Transverse colon (tissue), 4 donors: Measurements from ENCODE around the gene ZC3H7A. TPM values are rescaled to one million over a fixed set of nuclear protein-coding genes. Genes with fewer than 3 reads are reported as not detected.
A peak's percentile ranks its signal among the peaks of the same experiment; 100 is the strongest.

Experiments
- DNase-seq: peaks from one replicate; pipeline ENCODE4 v3.0.0-alpha.2; 2019
- H3K27ac ChIP-seq, 4 donors: fragments of 200-600 bp; sonication (generic); 2 replicates each; pipeline ENCODE4 v1.5.1; 2016 to 2018; ENCODE audit warnings: inconsistent platforms in 4 of 4
- H3K27me3 ChIP-seq: fragments of 200-600 bp; sonication (generic); 2 replicates; pipeline ENCODE4 v1.5.1; 2017; ENCODE audit warnings: inconsistent platforms
- H3K36me3 ChIP-seq, 4 donors: fragments of 200-600 bp; sonication (generic); 2 replicates each; pipeline ENCODE4 v1.5.1; 2017 to 2019; ENCODE audit warnings: inconsistent platforms in 4 of 4
- H3K4me1 ChIP-seq, 4 donors: fragments of 200-600 bp; sonication (generic); 2 replicates each; pipeline ENCODE4 v1.5.1; 2017 to 2020; ENCODE audit warnings: inconsistent platforms in 4 of 4
- H3K4me3 ChIP-seq, 4 donors: fragments of 200-600 bp; sonication (generic); 1 replicate in 1 of 4; 2 replicates in 3 of 4; pipeline versions ENCODE4 v1.5.1 to v1.6.1; 2017 to 2019; ENCODE audit warnings: inconsistent platforms in 4 of 4
- H3K9me3 ChIP-seq, 2 donors: fragments of 200-600 bp; sonication (generic); 2 replicates each; pipeline ENCODE4 v1.5.1; 2017 to 2019; ENCODE audit warnings: inconsistent platforms in 2 of 2
- CTCF ChIP-seq, 5 experiments: fragments of 200-600 bp in 3 of 5; fragments of 450-650 bp in 2 of 5; sonication (generic) in 3 of 5; IDR thresholded peaks; 1 replicate in 2 of 5; 2 replicates in 3 of 5; pipeline ENCODE4 v1.5.1; 2016 to 2017; ENCODE audit warnings: antibody characterized with exemption in 5 of 5, inconsistent platforms in 3 of 5, mild to moderate bottlenecking in 2 of 5, moderate library complexity in 1 of 5
- EP300 ChIP-seq: sonication (generic); formaldehyde crosslinking; IDR thresholded peaks from one replicate; pipeline ENCODE4 v1.6.1; 2017; ENCODE audit warnings: antibody characterized with exemption, low read depth
- POLR2A ChIP-seq: fragments of 450-650 bp; IDR thresholded peaks from one replicate; pipeline ENCODE4 v1.6.1; 2016; ENCODE audit warnings: antibody characterized with exemption, mild to moderate bottlenecking, moderate library complexity
- POLR2AphosphoS5 ChIP-seq, 3 donors: sonication (generic); formaldehyde crosslinking; IDR thresholded peaks; one replicate each; pipeline ENCODE4 v1.6.1; 2016; ENCODE audit warnings: antibody characterized with exemption in 3 of 3
- WGBS, 2 donors: methylation state at CpG; one replicate each; pipeline ENCODE4 v1.1.5; 2018; ENCODE audit warnings: low coverage in 1 of 2; 5-methylcytosine and 5-hydroxymethylcytosine counted together
- in situ Hi-C, 4 donors: fragments of 200-750 bp; cut with MboI; loops; one replicate each; pipeline versions ENCODE4 v1.15.0 to v1.15.1; 2017; ENCODE audit warnings: low sequenced_read_pairs in 3 of 4, low pct_ligation_motif_present in 1 of 4, low pct_unique_long_range_greater_than_20kb in 1 of 4
- intact Hi-C: fragments of 100-400 bp; cut with DNase I; formaldehyde crosslinking; loops from one replicate; pipeline ENCODE4 v1.15.1; 2023; ENCODE audit warnings: low total_unique reads
- total RNA-seq, 4 donors: library from RNA; depleted of rRNA; stranded (reverse); fragments of >200 nt; gene quantifications; one replicate each; pipeline ENCODE4 v1.1.0, GENCODE V29; 2016

Gene ZC3H7A
- total RNA-seq, 4 donors from 2014 or later: 38.1 to 92.0 (median 63.3) TPM

DNA sequence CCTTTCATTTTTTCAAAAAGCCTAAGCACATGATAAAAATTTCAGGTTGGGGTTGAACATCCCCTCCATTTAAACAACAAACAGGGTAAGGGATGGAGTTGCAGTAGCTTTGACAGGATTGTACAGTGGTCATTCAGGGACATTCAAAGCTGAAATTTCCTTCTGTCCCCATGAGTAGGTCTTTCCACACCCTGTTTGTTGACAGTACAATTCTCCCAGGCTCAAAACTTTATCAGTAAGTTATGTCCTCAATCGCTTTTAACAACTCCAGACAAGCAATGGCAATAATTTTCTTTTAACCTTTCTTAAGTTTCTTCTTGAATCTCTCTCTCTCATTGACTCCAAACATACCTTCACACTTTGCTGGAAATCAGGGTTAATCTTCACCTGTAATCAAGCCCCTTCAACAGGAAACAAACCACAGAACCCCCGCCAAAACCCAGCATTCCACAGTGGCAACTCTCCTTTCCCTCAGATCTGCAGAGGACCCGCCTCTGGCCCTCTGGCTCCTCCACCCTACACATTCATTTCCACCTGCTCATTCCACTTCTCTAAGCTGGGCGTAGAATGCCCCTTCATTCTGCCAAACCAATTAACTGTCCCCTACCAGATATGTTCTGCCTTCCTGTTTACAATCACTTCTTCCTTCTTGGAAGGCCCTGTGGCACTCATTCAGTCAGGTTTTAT, 75.1 kb downstream of the ZC3H7A start:
- no peaks in the 10 kb centered on the region for H3K9me3 ChIP-seq
- intact Hi-C loops: no loop called here
- peaks cover under 1 to 31% (median 18%) of the 10 kb centered on the region in 4 donors for H3K4me1 ChIP-seq
- H3K36me3 ChIP-seq: peaks cover 0 to 26% (median 7%) of the 10 kb centered on the region in 4 donors
- peak; percentile 8 for DNase-seq
- WGBS, 2 donors: 53 to 78% methylated on average over 4 of the region's 4 CpGs
- H3K27ac ChIP-seq: peak overlapping the region in 3 of 4 donors; percentile 20 to 39 (median 36)
- H3K4me3 ChIP-seq: no peak overlapping the region
- TF ChIP-seq POLR2AphosphoS5 (IDR thresholded peaks at IDR 0.05) (no peak), CTCF (IDR thresholded peaks at IDR 0.05) (no peak), POLR2A (no peak), EP300 (no peak)
- no peaks in the 10 kb centered on the region for H3K27me3 ChIP-seq
- in situ Hi-C loops: loop anchor here in 2 of 4 donors (25.0 kb wide), 1 partner anchor 335 kb away; no protein-coding TSS in a partner anchor

DNA sequence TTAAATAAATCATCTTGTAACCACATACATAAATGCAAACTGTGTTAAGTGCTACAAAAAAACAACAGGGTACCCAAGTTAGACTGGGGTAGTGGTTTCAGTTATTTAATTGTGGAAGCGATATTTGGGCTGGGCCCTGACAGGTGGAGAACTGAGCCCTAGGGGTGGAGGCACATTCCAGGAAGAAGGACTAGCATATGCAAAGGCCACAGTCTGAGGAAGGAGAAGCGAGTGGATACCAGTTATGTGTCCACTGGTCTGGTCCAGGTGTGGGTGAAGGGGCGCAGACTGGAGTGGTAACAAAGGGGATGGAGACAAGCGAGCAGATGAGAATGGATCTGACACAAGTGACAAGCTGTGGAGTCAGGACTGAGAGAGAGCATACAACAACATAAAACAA, 77.3 kb downstream of the ZC3H7A start:
- no peak for DNase-seq
- no peak overlapping the region for H3K4me3 ChIP-seq
- intact Hi-C loops: loop anchor here (5.0 to 10.0 kb wide), 2 partner anchors 185 to 322 kb away; no protein-coding TSS in a partner anchor
- no peaks in the 10 kb centered on the region for H3K9me3 ChIP-seq
- H3K36me3 ChIP-seq: peaks cover 0 to 21% (median 6%) of the 10 kb centered on the region in 4 donors
- H3K4me1 ChIP-seq: peaks cover 0 to 29% (median 10%) of the 10 kb centered on the region in 4 donors
- TF ChIP-seq CTCF (IDR thresholded peaks at IDR 0.05): no peak
- TF ChIP-seq POLR2A: no peak
- TF ChIP-seq EP300: no peak
- TF ChIP-seq POLR2AphosphoS5 (IDR thresholded peaks at IDR 0.05): no peak
- H3K27ac ChIP-seq: no peak overlapping the region
- WGBS, 2 donors: 97 to 99% methylated on average over 3 to 4 of the region's 4 CpGs
- no peaks in the 10 kb centered on the region for H3K27me3 ChIP-seq
- in situ Hi-C loops: loop anchor here in 3 of 4 donors (10.0 to 25.0 kb wide), 3 partner anchors 175 to 332 kb away; no protein-coding TSS in a partner anchor

GRCh38 chr16:11719171-11719570, 77.9 kb downstream of the ZC3H7A start:
- no peak for DNase-seq
- Histone ChIP-seq H3K9me3 (no peaks in the 10 kb centered on the region), H3K4me1 (peaks cover 0 to 34% (median 10%) of the 10 kb centered on the region in 4 donors), H3K27me3 (no peaks in the 10 kb centered on the region), H3K4me3 (no peak overlapping the region), H3K27ac (no peak overlapping the region), H3K36me3 (peaks cover 0 to 21% (median 5%) of the 10 kb centered on the region in 4 donors)
- TF ChIP-seq POLR2A: no peak
- no peak for TF ChIP-seq EP300
- no peak for TF ChIP-seq POLR2AphosphoS5 (IDR thresholded peaks at IDR 0.05)
- TF ChIP-seq CTCF (IDR thresholded peaks at IDR 0.05): no peak
- in situ Hi-C loops: loop anchor here in 3 of 4 donors (10.0 to 25.0 kb wide), 3 partner anchors 174 to 332 kb away; no protein-coding TSS in a partner anchor
- intact Hi-C loops: loop anchor here (5.0 to 10.0 kb wide), 2 partner anchors 184 to 322 kb away; no protein-coding TSS in a partner anchor

DNA sequence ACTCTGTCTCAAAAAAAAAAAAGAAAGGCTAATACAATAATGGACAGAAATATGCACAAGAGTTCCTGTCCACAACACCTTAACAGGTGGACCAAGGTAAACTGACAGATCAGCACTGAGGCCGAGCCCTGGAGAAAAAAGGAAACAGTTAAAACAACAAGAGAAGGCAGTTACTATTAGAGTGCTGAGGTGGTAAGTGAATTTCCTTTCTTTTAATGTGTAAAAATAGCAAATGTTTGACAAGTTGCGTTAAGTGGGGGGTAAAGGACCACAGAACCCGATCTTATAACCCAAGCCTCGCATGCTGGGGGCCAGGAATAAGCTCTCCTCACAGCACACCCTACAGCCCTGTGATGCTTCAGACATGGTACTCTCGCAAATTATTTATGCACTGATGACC, 79.2 kb downstream of the ZC3H7A start:
- Histone ChIP-seq H3K4me3 (no peak overlapping the region), H3K4me1 (peaks cover 0 to 34% (median 9%) of the 10 kb centered on the region in 4 donors), H3K27me3 (no peaks in the 10 kb centered on the region), H3K9me3 (no peaks in the 10 kb centered on the region), H3K27ac (peak overlapping the region in 3 of 4 donors; percentile 12 to 17 (median 13)), H3K36me3 (peaks cover 0 to 31% (median 5%) of the 10 kb centered on the region in 4 donors)
- WGBS, 2 donors: 74 to 77% methylated on average over 5 of the region's 5 CpGs
- intact Hi-C loops: loop anchor here (5.0 to 10.0 kb wide), 2 partner anchors 183 to 321 kb away; no protein-coding TSS in a partner anchor
- in situ Hi-C loops: loop anchor here in 3 of 4 donors (10.0 to 25.0 kb wide), 3 partner anchors 173 to 331 kb away; no protein-coding TSS in a partner anchor
- TF ChIP-seq CTCF (IDR thresholded peaks at IDR 0.05): no peak
- TF ChIP-seq POLR2AphosphoS5 (IDR thresholded peaks at IDR 0.05): no peak
- no peak for TF ChIP-seq EP300
- no peak for TF ChIP-seq POLR2A
- DNase-seq: no peak
